Breast epithelium (tissue), 3 donors: ENCODE results near the gene PCDHGB4.

Experiments
- CTCF ChIP-seq, 3 donors: fragments of 450-650 bp; IDR thresholded peaks; one replicate each; pipeline ENCODE4 v1.5.1; 2016 to 2017; ENCODE audit warnings: antibody characterized with exemption in 3 of 3, mild to moderate bottlenecking in 3 of 3, moderate library complexity in 3 of 3
- POLR2A ChIP-seq: fragments of 450-650 bp; IDR thresholded peaks from one replicate; pipeline ENCODE4 v1.6.1; 2016; ENCODE audit warnings: antibody characterized with exemption, mild to moderate bottlenecking, moderate library complexity
- POLR2AphosphoS5 ChIP-seq, 3 donors: sonication (generic); formaldehyde crosslinking; IDR thresholded peaks; one replicate each; pipeline ENCODE4 v1.6.1; 2017; ENCODE audit warnings: antibody characterized with exemption in 3 of 3

GRCh38 chr5:141439411-141440141 lies 52.1 kb downstream of the PCDHGB4 start:
- TF ChIP-seq POLR2A (no peak), POLR2AphosphoS5 (IDR thresholded peaks at IDR 0.05) (no peak), CTCF (IDR thresholded peaks at IDR 0.05) (no peak)
